GM12878 (cell line): ENCODE results near the gene TNKS1BP1. TPM values are rescaled to one million over a fixed set of nuclear protein-coding genes. Genes with fewer than 3 reads are reported as not detected.
"Not testable (repeated sequence)": the region's sequence is repeated elsewhere in the genome, so short reads cannot be mapped to it uniquely, and the experiment has no call there.

Source experiments
- ATAC-seq: fragments of 200-7000 bp; cut with Tn5 transposase; 3 replicates; pipeline ENCODE4 v1.9.1; 2020; ENCODE audit warnings: mild to moderate bottlenecking, moderate library complexity
- BruUV-seq: library from RNA; stranded (reverse); fragments of 400-500 nt; replicated peaks from 2 replicates; lab custom pipeline; 2021; lab: Mats Ljungman, UMichigan
- CTCF ChIA-PET: fragments of 300-600 bp; sonication (Branson Sonifier 250); formaldehyde crosslinking; extraction: SDS; loops from one replicate; lab custom pipeline; 2021; ENCODE audit warnings: inconsistent platforms; lab: Yijun Ruan, JAX
- POLR2A ChIA-PET: fragments of 350-600 bp; formaldehyde crosslinking; extraction: SDS; loops from one replicate; lab custom pipeline; 2021; ENCODE audit warnings: inconsistent platforms; lab: Charles Lee
- RAD21 ChIA-PET: fragments of 300-600 bp; sonication (Branson Sonifier 250); formaldehyde crosslinking; loops from one replicate; lab custom pipeline; 2023; ENCODE audit warnings: antibody characterized with exemption; ENCODE audit not compliant: unreplicated experiment; lab: Charles Lee
- SMC1A ChIA-PET: fragments of 300-600 bp; sonication (Branson Sonifier 250); formaldehyde crosslinking; loops from one replicate; lab custom pipeline; 2023; ENCODE audit not compliant: unreplicated experiment, uncharacterized antibody; lab: Charles Lee
- DNase-seq: peaks from one replicate; pipeline ENCODE4 v3.0.0-alpha.2; 2011; ENCODE audit warnings: low read depth, low spot score
- FAIRE-seq: peaks from 3 replicates; lab custom pipeline; 2011; peaks lifted over from hg19 to GRCh38; lab: Jason Lieb, UNC
- H2AFZ ChIP-seq: 2 replicates; pipeline ENCODE4 v1.6.0; 2011; ENCODE audit warnings: low read depth, low read length, control low read depth; ENCODE audit not compliant: control insufficient read depth
- H3K27ac ChIP-seq: 2 replicates; pipeline ENCODE4 v1.5.1; 2011; ENCODE audit warnings: control low read depth; ENCODE audit not compliant: control insufficient read depth, insufficient read depth
- H3K27me3 ChIP-seq, 2 experiments: replicated peaks in 1 of 2; 2 replicates each; pipeline versions ENCODE4 v1.6.0 to v1.6.1; 2011; ENCODE audit warnings: low read length in 1 of 2; ENCODE audit not compliant: control insufficient read depth in 2 of 2, insufficient read depth in 2 of 2
- H3K36me3 ChIP-seq, 2 experiments: 2 replicates each; pipeline ENCODE4 v1.5.1; 2011; ENCODE audit warnings: low read length in 1 of 2; ENCODE audit not compliant: control insufficient read depth in 2 of 2, insufficient read depth in 2 of 2
- H3K4me1 ChIP-seq: 2 replicates; pipeline ENCODE4 v1.6.1; 2011; ENCODE audit warnings: mild to moderate bottlenecking, low read length, moderate library complexity, mixed read lengths; ENCODE audit not compliant: control insufficient read depth, insufficient read depth
- H3K4me2 ChIP-seq: 2 replicates; pipeline ENCODE4 v1.6.0; 2011; ENCODE audit warnings: control low read depth; ENCODE audit not compliant: control insufficient read depth, insufficient read depth
- H3K4me3 ChIP-seq: fragments of 200-600 bp; sonication (generic); 2 replicates; pipeline ENCODE4 v1.5.1; 2016
- H3K79me2 ChIP-seq: 2 replicates; pipeline ENCODE4 v1.6.0; 2011; ENCODE audit warnings: low read length; ENCODE audit not compliant: control insufficient read depth, insufficient read depth
- H3K9ac ChIP-seq: 2 replicates; pipeline ENCODE4 v1.8.0; 2011; ENCODE audit warnings: low read length, control low read depth, mixed read lengths; ENCODE audit not compliant: control insufficient read depth, insufficient read depth
- H3K9me3 ChIP-seq: replicated peaks from 3 replicates; pipeline ENCODE4 v1.5.1; 2011; ENCODE audit warnings: mild to moderate bottlenecking, low read length; ENCODE audit not compliant: control insufficient read depth, insufficient read depth
- H4K20me1 ChIP-seq: 2 replicates; pipeline ENCODE4 v1.6.0; 2011; ENCODE audit not compliant: control insufficient read depth, insufficient read depth
- EP300 ChIP-seq, 2 experiments: fragments of 150-350 bp in 1 of 2; IDR thresholded peaks; 2 replicates each; pipeline ENCODE4 v1.6.1; 2011 to 2012; ENCODE audit warnings: low read depth in 2 of 2, low read length in 2 of 2, borderline replicate concordance in 1 of 2, improper control_type of control experiment in 1 of 2, inconsistent platforms in 1 of 2; ENCODE audit not compliant: control insufficient read depth in 1 of 2
- NR2F1 ChIP-seq: fragments of 450-650 bp; conservative IDR thresholded peaks from 2 replicates; pipeline ENCODE4 v1.6.1; 2017; ENCODE audit warnings: mild to moderate bottlenecking
- SMAD1 ChIP-seq: fragments of 450-650 bp; IDR thresholded peaks from 2 replicates; pipeline ENCODE4 v1.6.1; 2018; ENCODE audit warnings: mild to moderate bottlenecking, low read depth; ENCODE audit not compliant: partially characterized antibody
- WGBS: methylation state at CpG from one replicate; pipeline ENCODE4 v1.1.6; 2016; ENCODE audit warnings: low lambda C conversion rate; ENCODE audit not compliant: insufficient replicate concordance, insufficient coverage; ENCODE audit errors: missing lambda C conversion rate; 5-methylcytosine and 5-hydroxymethylcytosine counted together
- in situ Hi-C: fragments of 300-500 bp; cut with MboI; formaldehyde crosslinking; loops from 9 replicates; pipeline ENCODE4 v1.14.3; 2018; ENCODE audit warnings: mixed read lengths
- intact Hi-C: fragments of 100-400 bp; cut with micrococcal nuclease; formaldehyde crosslinking; loops from one replicate; pipeline ENCODE4 v1.14.2; 2022; ENCODE audit not compliant: unreplicated experiment
- polyA plus RNA-seq, 11 experiments: library from polyadenylated mRNA; depleted of rRNA in 4 of 11; unstranded in 6 of 11; stranded (reverse) in 5 of 11; fragments of >200 nt; fragmentation: Nextera tagmentation in 4 of 11; fragmentation: Illumina TruSeq in 1 of 11; extraction: Ambion mirVana in 4 of 11; extraction: Trizol in 1 of 11; gene quantifications; 1 replicate in 1 of 11; 2 replicates in 10 of 11; pipeline versions ENCODE4 v1.2.1 to v1.2.3, GENCODE V29; 2011 to 2016; ENCODE audit warnings: inconsistent platforms in 2 of 11, missing spikeins in 2 of 11, low read depth in 1 of 11
- total RNA-seq, 4 experiments: library from RNA; depleted of rRNA in 3 of 4; stranded (reverse); fragments of >200 nt in 3 of 4; fragmentation: Illumina TruSeq in 1 of 4; extraction: Trizol in 1 of 4; gene quantifications; 2 replicates each; pipeline versions ENCODE4 v1.2.1 to v1.2.3, GENCODE V29; 2013 to 2021

Gene TNKS1BP1
- total and polyA plus RNA-seq, 10 of the 15 experiments (the other 5 are each of a cell fraction or from before 2014, with no cell fraction given): 0.26 to 15.8 (median 4.3) TPM

GRCh38 chr11:57336856-57337255, 12.1 kb upstream of the TNKS1BP1 start:
- H2AFZ ChIP-seq, intact Hi-C loops, H3K27ac ChIP-seq, H3K4me3 ChIP-seq, H3K9ac ChIP-seq, FAIRE-seq, H3K27me3 ChIP-seq, ATAC-seq, RAD21 ChIA-PET, DNase-seq, BruUV-seq, H3K4me2 ChIP-seq, H3K9me3 ChIP-seq, H4K20me1 ChIP-seq: not testable (repeated sequence)
- SMC1A ChIA-PET: interaction anchor here (1.0 to 4.2 kb wide), 2 partner anchors 9 to 11 kb away, joined by 3 to 20 read pairs; partner anchors contain the start of gene TNKS1BP1
- peaks cover 8 to 15% of the 10 kb centered on the region in 2 experiments for H3K36me3 ChIP-seq
- H3K4me1 ChIP-seq: peaks cover 10% of the 10 kb centered on the region
- H3K79me2 ChIP-seq: peaks cover 29% of the 10 kb centered on the region
- POLR2A ChIA-PET: interaction anchor here (0.6 to 4.5 kb wide), 2 partner anchors 11 to 211 kb away, joined by 3 to 35 read pairs; partner anchors contain the start of gene TNKS1BP1
- in situ Hi-C loops: loop anchor here (25.0 kb wide), 2 partner anchors 1175 to 1250 kb away; partner anchors contain the start of genes LPXN, OR5B21 and ZFP91
- CTCF ChIA-PET: interaction anchor here (1.0 to 2.8 kb wide), 3 partner anchors 10 to 157 kb away, joined by 4 to 15 read pairs (median 5); partner anchors contain the start of gene TNKS1BP1
- WGBS: 95% methylated on average over 6 of the region's 6 CpGs

- ATAC-seq: peak; percentile 1; the same call in 2 of the 3 replicates
- intact Hi-C loops (no loop called here), in situ Hi-C loops (loop anchor here (25.0 kb wide), 2 partner anchors 1176 to 1251 kb away; partner anchors contain the start of genes LPXN, OR5B21 and ZFP91)
- H3K27ac ChIP-seq: peak overlapping the region; percentile 81
- peak; percentile 52 for FAIRE-seq
- peaks cover 10% of the 10 kb centered on the region for H3K4me1 ChIP-seq
- peak overlapping the region; percentile 90 for H3K9ac ChIP-seq
- peak; percentile 51 for TF ChIP-seq SMAD1
- no peak for TF ChIP-seq EP300 (IDR thresholded peaks at IDR 0.05; ENCODE audit: borderline replicate concordance in 1 of 2, control insufficient read depth in 1 of 2, low read depth in 2 of 2, low read length in 2 of 2)
- TF ChIP-seq NR2F1: no peak
- TSS peak; percentile 96 for BruUV-seq
- peak overlapping the region; percentile 97 for H2AFZ ChIP-seq
- H4K20me1 ChIP-seq: no peaks in the 10 kb centered on the region
- ChIA-PET CTCF (interaction anchor here (1.0 to 3.2 kb wide), 4 partner anchors 11 to 122 kb away, joined by 3 to 15 read pairs (median 9); partner anchors contain the start of gene TNKS1BP1), POLR2A (interaction anchor here (4.5 kb wide), 1 partner anchor 11 kb away, joined by 35 read pairs; the partner anchor contains the start of gene TNKS1BP1), SMC1A (interaction anchor here (1.0 to 4.2 kb wide), 2 partner anchors 10 kb away, joined by 3 to 20 read pairs; partner anchors contain the start of gene TNKS1BP1), RAD21 (interaction anchor here (2.9 kb wide), 1 partner anchor 11 kb away, joined by 14 read pairs; the partner anchor contains the start of gene TNKS1BP1)
- peaks cover 29% of the 10 kb centered on the region for H3K79me2 ChIP-seq
- no peaks in the 10 kb centered on the region for H3K9me3 ChIP-seq
- H3K4me2 ChIP-seq: peak overlapping the region; percentile 90
- H3K4me3 ChIP-seq: peak overlapping the region; percentile 55
- WGBS: 24% methylated on average over 12 of the region's 12 CpGs
- peaks cover 12 to 18% of the 10 kb centered on the region in 2 experiments for H3K36me3 ChIP-seq
- H3K27me3 ChIP-seq: no peaks in the 10 kb centered on the region; a peak in 1 of 4 replicates
- DNase-seq: no peak
Measured at GRCh38 chr11:57336111-57336666, 11.4 kb upstream of the TNKS1BP1 start.
